Right atrium auricular region (tissue), 2 donors: ENCODE data around the gene DHX29. TPM values are rescaled to one million over a fixed set of nuclear protein-coding genes. Genes with fewer than 3 reads are reported as not detected.

ENCODE experiments used
- DNase-seq: peaks from one replicate; pipeline ENCODE4 v3.0.0-alpha.2; 2019; ENCODE audit warnings: low spot score
- H3K27ac ChIP-seq, 2 donors: fragments of 200-600 bp; sonication (generic); 1 replicate in 1 of 2; 2 replicates in 1 of 2; pipeline ENCODE4 v1.5.1; 2016 to 2019
- H3K27me3 ChIP-seq, 2 donors: fragments of 200-600 bp; sonication (generic); one replicate each; pipeline versions ENCODE4 v1.5.1 to v1.6.0; 2017 to 2019
- H3K36me3 ChIP-seq: fragments of 200-600 bp; sonication (generic); one replicate; pipeline ENCODE4 v1.5.1; 2016
- H3K4me1 ChIP-seq, 2 donors: fragments of 200-600 bp; sonication (generic); one replicate each; pipeline versions ENCODE4 v1.5.1 to v1.6.0; 2017 to 2019
- H3K4me3 ChIP-seq, 2 donors: fragments of 200-600 bp; sonication (generic); 1 replicate in 1 of 2; 2 replicates in 1 of 2; pipeline ENCODE4 v1.5.1; 2017 to 2019; ENCODE audit warnings: mild to moderate bottlenecking in 1 of 2, moderate library complexity in 1 of 2
- H3K9me3 ChIP-seq, 2 donors: fragments of 200-600 bp; sonication (generic); one replicate each; pipeline ENCODE4 v1.5.1; 2019
- total RNA-seq, 2 donors: library from RNA; depleted of rRNA; stranded (reverse); fragments of >200 nt; gene quantifications; one replicate each; pipeline ENCODE4 v1.1.0, GENCODE V29; 2016
- TF ChIP-seq, protein P1 (sequence below), 2 donors: fragments of 200-600 bp; sonication (generic); IDR thresholded peaks; one replicate each; pipeline ENCODE4 v1.5.1; 2019; ENCODE audit warnings: antibody characterized with exemption in 2 of 2

The DHX29 gene
- total RNA-seq, 2 donors from 2014 or later = 17.5 to 20.9 TPM

DNA sequence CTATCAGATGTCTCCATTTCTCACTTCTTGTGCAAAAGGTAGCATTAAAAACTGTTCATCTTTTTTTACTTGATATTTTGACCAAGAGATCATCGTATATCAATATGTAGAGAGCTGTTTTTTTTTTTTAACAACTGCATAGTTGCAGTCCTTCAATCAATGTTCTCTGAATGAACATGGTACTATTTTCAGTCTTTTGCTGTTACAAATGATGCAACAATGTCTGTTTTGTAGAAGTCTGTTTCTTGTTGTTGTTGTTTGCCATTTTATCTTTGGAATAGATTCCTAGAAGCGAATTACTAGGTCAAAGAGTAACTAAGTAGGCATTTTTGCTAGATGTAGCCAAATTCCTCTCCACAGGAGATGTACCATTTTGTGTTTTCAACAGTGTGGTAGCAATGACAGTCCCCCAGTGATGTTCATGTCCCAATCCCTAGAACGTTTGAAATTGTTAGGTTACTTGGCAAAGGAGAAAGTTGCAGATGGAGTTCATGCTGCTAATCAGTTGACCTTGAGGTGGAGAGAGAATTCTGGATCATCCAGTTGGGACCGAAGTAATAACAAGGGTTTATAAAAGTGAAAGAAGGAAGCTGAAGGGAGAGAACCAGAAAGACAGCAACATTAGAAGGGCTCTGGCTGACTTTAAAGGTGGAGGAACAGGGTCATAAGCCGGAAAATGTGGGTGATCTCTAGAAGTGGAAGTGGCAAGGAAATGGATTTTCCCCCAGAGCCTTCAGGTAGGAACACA, 6.5 kb upstream of the DHX29 start:
- TF ChIP-seq, protein P1, sequence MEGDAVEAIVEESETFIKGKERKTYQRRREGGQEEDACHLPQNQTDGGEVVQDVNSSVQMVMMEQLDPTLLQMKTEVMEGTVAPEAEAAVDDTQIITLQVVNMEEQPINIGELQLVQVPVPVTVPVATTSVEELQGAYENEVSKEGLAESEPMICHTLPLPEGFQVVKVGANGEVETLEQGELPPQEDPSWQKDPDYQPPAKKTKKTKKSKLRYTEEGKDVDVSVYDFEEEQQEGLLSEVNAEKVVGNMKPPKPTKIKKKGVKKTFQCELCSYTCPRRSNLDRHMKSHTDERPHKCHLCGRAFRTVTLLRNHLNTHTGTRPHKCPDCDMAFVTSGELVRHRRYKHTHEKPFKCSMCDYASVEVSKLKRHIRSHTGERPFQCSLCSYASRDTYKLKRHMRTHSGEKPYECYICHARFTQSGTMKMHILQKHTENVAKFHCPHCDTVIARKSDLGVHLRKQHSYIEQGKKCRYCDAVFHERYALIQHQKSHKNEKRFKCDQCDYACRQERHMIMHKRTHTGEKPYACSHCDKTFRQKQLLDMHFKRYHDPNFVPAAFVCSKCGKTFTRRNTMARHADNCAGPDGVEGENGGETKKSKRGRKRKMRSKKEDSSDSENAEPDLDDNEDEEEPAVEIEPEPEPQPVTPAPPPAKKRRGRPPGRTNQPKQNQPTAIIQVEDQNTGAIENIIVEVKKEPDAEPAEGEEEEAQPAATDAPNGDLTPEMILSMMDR (IDR thresholded peaks at IDR 0.05) = no peak
- no peaks in the 10 kb centered on the region for H3K9me3 ChIP-seq
- no peaks in the 10 kb centered on the region for H3K27me3 ChIP-seq
- H3K4me3 ChIP-seq = no peak overlapping the region
- no peak for DNase-seq
- peaks cover 0 to 28% of the 10 kb centered on the region in 2 donors for H3K4me1 ChIP-seq
- no peaks in the 10 kb centered on the region for H3K36me3 ChIP-seq
- no peak overlapping the region for H3K27ac ChIP-seq

DNA sequence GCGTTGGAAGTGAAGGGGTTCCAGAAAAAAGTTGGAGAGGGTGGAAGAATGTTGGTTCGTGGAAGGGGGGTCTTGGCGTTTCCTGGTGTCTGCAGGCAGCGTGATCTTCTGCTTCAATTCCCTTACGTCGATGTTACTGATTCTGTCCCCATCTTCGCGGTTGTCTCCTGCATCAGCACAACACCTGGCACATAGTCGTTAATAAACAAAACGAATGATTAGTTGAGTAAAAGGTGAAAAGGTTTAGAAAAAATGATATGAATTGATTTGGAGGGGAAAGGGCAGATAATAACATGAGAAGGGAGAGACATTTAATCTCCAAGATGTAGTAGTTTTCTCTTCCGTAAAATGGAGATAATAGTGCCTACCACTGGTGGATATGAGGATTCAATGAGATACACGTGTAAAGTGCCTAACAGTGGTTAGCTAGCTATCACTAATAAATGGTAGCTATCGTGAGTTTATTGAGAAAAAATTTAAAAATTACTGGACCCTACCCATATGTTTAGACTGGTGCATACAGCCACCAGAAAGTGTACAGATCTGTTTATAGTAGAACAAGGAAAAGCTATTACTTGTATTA, 851 bp upstream of the DHX29 start:
- Histone ChIP-seq H3K27ac (peak overlapping the region; percentile 93 to 98), H3K4me1 (peaks cover 0 to 56% of the 10 kb centered on the region in 2 donors), H3K27me3 (no peaks in the 10 kb centered on the region), H3K4me3 (peak overlapping the region; percentile 86 to 92), H3K36me3 (no peaks in the 10 kb centered on the region), H3K9me3 (no peaks in the 10 kb centered on the region)
- TF ChIP-seq, protein P1 (IDR thresholded peaks at IDR 0.05) = no peak
- DNase-seq = no peak

GRCh38 chr5:55306641-55307382, 682 bp downstream of the DHX29 start:
- peaks cover 0 to 57% of the 10 kb centered on the region in 2 donors for H3K4me1 ChIP-seq
- peak overlapping the region; percentile 86 to 92 for H3K4me3 ChIP-seq
- no peaks in the 10 kb centered on the region for H3K36me3 ChIP-seq
- DNase-seq = no peak
- H3K27me3 ChIP-seq = no peaks in the 10 kb centered on the region
- peak overlapping the region; percentile 93 to 98 for H3K27ac ChIP-seq
- TF ChIP-seq, protein P1 (IDR thresholded peaks at IDR 0.05) = no peak
- no peaks in the 10 kb centered on the region for H3K9me3 ChIP-seq

GRCh38 chr5:55305345-55305744, 2.1 kb downstream of the DHX29 start:
- Histone ChIP-seq H3K36me3 (peaks cover 6% of the 10 kb centered on the region), H3K4me3 (no peak overlapping the region), H3K27ac (no peak overlapping the region), H3K9me3 (peaks cover 0 to 4% of the 10 kb centered on the region in 2 donors), H3K27me3 (no peaks in the 10 kb centered on the region), H3K4me1 (peaks cover 0 to 50% of the 10 kb centered on the region in 2 donors)
- TF ChIP-seq, protein P1 (IDR thresholded peaks at IDR 0.05) = no peak
- no peak for DNase-seq

- Histone ChIP-seq H3K27me3 (no peaks in the 10 kb centered on the region), H3K4me3 (no peak overlapping the region), H3K9me3 (peaks cover 0 to 4% of the 10 kb centered on the region in 2 donors), H3K36me3 (peaks cover 6% of the 10 kb centered on the region), H3K27ac (no peak overlapping the region), H3K4me1 (peaks cover 0 to 42% of the 10 kb centered on the region in 2 donors)
- no peak for DNase-seq
- TF ChIP-seq, protein P1 (IDR thresholded peaks at IDR 0.05) = no peak
These were observed 2.9 kb downstream of the DHX29 start for GRCh38 chr5:55304584-55304983.
